Measurements from ENCODE around the gene ARHGAP22. TPM values are rescaled to one million over a fixed set of nuclear protein-coding genes. Genes with fewer than 3 reads are reported as not detected.

Gene ARHGAP22
- total RNA-seq, 1 donor from 2014 or later: 3.2 TPM

- Histone ChIP-seq H3K27ac (no peak overlapping the region), H3K27me3 (no peaks in the 10 kb centered on the region), H3K36me3 (no peaks in the 10 kb centered on the region), H3K9me3 (no peaks in the 10 kb centered on the region), H3K4me1 (no peaks in the 10 kb centered on the region), H3K4me3 (no peak overlapping the region)
- DNase-seq (ENCODE audit: extremely low spot score in 2 of 2): peak; percentile 60 to 72
- intact Hi-C loops (cut with DNase I): no loop called here
- TF ChIP-seq CTCF (IDR thresholded peaks at IDR 0.05): no peak
- TF ChIP-seq POLR2A (IDR thresholded peaks at IDR 0.05): no peak
- TF ChIP-seq POLR2AphosphoS5 (IDR thresholded peaks at IDR 0.05; ENCODE audit: insufficient read depth in 1 of 2, low read depth in 1 of 2): no peak
Observed at GRCh38 chr10:48536916-48537890, 67.7 kb downstream of the ARHGAP22 start.

DNA sequence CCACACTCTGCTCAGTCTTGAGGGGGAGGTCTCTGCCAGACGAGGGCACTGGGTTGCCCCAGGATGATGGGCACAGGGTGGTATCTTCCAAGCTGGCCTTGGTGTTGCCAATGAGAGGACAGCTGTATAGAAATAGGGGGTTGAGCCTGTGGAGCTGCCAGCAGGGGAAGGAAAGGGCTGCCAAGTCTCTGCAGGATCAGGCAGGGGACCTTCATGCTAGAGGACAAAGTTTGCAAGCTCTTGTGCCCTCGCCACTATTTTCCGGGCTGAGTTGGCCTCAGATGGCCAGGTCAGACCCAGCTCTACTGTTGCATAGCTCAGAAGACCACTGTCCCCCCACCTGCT, 68.7 kb downstream of the ARHGAP22 start:
- TF ChIP-seq POLR2AphosphoS5 (IDR thresholded peaks at IDR 0.05; ENCODE audit: insufficient read depth in 1 of 2, low read depth in 1 of 2) (no peak), POLR2A (IDR thresholded peaks at IDR 0.05) (no peak), CTCF (IDR thresholded peaks at IDR 0.05) (no peak)
- Histone ChIP-seq H3K27me3 (no peaks in the 10 kb centered on the region), H3K36me3 (no peaks in the 10 kb centered on the region), H3K4me1 (no peaks in the 10 kb centered on the region), H3K27ac (no peak overlapping the region), H3K4me3 (no peak overlapping the region), H3K9me3 (no peaks in the 10 kb centered on the region)
- intact Hi-C loops (cut with DNase I): no loop called here
- peak in 1 of 2 donors; percentile 54 for DNase-seq (ENCODE audit: extremely low spot score in 2 of 2)

DNA sequence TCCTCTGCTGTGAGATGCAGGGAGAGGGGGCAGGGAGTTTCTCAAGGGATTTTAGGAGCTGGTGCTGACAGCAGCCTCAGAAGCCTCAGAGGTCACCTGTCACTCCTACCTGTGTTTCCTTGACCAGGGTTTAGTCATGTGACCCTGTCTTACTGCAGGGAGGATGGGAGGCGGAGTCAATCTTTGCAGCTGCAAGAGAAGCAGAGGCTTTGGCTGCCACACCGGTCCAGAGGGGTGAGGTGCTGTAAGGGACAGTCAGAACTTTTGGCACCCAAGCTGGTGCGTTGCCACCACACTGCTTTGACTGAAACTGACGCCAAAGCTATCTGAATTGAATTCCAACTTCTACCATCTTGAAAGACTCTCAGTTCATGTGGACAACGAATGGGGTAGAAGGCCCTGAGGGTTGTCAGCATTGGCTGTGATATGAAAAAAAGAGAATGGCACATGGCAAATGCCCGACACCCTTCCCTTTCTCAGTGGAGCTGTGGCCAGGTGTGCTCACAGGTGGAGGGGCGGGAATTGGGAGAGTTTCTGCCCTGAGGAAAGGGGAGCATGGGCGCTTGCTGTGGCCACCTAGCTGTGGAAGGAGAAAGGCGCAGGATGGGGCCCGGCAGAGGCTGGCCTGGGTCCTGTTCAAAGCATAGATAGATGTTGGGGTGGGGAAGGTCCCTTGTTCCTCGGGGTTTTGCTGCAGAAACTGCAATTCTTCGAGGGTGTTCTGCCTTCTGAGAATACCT, 69.3 kb downstream of the ARHGAP22 start:
- Histone ChIP-seq H3K4me1 (no peaks in the 10 kb centered on the region), H3K36me3 (no peaks in the 10 kb centered on the region), H3K27me3 (no peaks in the 10 kb centered on the region), H3K4me3 (no peak overlapping the region), H3K9me3 (no peaks in the 10 kb centered on the region), H3K27ac (no peak overlapping the region)
- intact Hi-C loops (cut with DNase I): no loop called here
- no peak for TF ChIP-seq POLR2AphosphoS5 (IDR thresholded peaks at IDR 0.05; ENCODE audit: insufficient read depth in 1 of 2, low read depth in 1 of 2)
- no peak for TF ChIP-seq POLR2A (IDR thresholded peaks at IDR 0.05)
- no peak for TF ChIP-seq CTCF (IDR thresholded peaks at IDR 0.05)
- peak; percentile 65 to 79 for DNase-seq (ENCODE audit: extremely low spot score in 2 of 2)

GRCh38 chr10:48533951-48534720, 70.7 kb downstream of the ARHGAP22 start:
- H3K9me3 ChIP-seq: no peaks in the 10 kb centered on the region
- intact Hi-C loops (cut with DNase I): no loop called here
- DNase-seq (ENCODE audit: extremely low spot score in 2 of 2): no peak
- no peaks in the 10 kb centered on the region for H3K4me1 ChIP-seq
- TF ChIP-seq CTCF (IDR thresholded peaks at IDR 0.05) (no peak), POLR2AphosphoS5 (IDR thresholded peaks at IDR 0.05; ENCODE audit: insufficient read depth in 1 of 2, low read depth in 1 of 2) (no peak), POLR2A (IDR thresholded peaks at IDR 0.05) (no peak)
- H3K27me3 ChIP-seq: no peaks in the 10 kb centered on the region
- no peaks in the 10 kb centered on the region for H3K36me3 ChIP-seq
- no peak overlapping the region for H3K27ac ChIP-seq
- no peak overlapping the region for H3K4me3 ChIP-seq

All from vagina (tissue), 2 donors.